Activated CD4-positive, alpha-beta T cell treated with anti-CD3 and anti-CD28 coated beads, Interleukin-2, amount 50 U/mL, for 16 hours (primary cell): Measurements from ENCODE around the gene ADCY9.

Experiments
- DNase-seq: peaks from one replicate; pipeline ENCODE4 v3.0.0-alpha.2; 2020

Gene ADCY9

DNA sequence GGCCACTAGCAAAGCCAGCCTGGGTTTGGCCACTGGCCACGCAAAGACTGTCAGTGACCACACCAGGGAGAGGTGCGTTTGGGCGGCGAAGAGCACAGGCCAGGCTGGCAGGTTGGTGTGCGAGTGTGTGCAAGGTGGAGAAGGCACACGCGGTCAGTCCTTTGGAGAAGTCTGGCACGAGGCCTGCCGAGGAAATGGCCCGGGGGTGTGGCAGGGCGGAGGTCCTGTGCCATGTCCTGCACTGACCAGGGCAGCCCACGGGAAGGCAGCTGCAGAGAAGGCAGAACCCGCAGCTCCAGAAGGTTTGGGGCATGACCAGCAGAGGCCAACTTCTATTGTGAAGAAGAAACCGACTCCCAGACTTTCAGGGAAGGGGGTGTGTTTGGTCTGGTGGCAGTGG lies 90.8 kb downstream of the ADCY9 start:
- DNase-seq, result no peak

DNA sequence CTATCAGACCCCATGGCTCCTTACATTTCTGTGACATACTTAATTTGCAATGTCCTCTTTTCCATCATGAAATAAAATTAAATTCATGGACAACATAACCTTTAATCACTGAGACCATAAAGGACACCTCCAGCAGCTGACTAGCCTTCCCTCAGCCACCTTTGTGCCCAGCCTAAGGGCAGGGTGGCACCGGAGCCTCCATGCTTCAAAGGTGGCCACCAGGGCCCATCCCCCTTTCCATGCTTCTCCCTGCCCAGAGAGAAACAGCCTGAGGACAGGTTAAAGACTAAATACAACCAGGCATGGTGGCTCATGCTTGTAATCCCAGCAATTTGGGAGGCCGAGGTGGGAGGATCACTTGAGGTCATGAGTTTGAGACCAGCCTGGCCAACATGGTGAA lies 94.3 kb downstream of the ADCY9 start:
- DNase-seq, result no peak

- DNase-seq, result no peak
These were observed 95.0 kb downstream of the ADCY9 start for GRCh38 chr16:4021070-4021779.

DNA sequence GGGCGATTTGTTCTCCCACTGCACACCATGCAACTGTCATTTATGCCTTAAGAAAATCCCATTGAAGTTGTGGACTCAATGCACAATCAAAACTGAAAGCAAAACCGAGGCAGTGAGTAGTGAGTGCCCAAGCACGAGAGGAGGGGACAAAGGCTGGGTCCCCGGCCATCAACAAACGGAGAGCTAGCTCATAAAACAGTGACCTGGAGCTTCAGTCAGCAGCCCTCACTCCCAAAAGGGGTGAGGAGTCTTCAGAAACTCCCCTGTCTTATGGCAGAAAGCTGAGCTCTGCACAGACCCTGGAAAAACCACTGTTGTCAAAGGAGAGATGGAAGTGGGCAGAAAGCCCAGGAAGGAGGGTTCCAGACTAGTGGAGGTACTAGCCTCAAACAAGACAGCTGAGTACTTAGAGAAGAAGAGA lies 96.9 kb downstream of the ADCY9 start:
- no peak for DNase-seq

GRCh38 chr16:4018391-4018790 lies 97.9 kb downstream of the ADCY9 start:
- DNase-seq, result no peak

GRCh38 chr16:4017807-4018206 lies 98.4 kb downstream of the ADCY9 start:
- no peak for DNase-seq

GRCh38 chr16:4016658-4017057 lies 99.6 kb downstream of the ADCY9 start:
- no peak for DNase-seq

GRCh38 chr16:4016005-4016352 lies 100.3 kb downstream of the ADCY9 start:
- DNase-seq, result no peak

DNA sequence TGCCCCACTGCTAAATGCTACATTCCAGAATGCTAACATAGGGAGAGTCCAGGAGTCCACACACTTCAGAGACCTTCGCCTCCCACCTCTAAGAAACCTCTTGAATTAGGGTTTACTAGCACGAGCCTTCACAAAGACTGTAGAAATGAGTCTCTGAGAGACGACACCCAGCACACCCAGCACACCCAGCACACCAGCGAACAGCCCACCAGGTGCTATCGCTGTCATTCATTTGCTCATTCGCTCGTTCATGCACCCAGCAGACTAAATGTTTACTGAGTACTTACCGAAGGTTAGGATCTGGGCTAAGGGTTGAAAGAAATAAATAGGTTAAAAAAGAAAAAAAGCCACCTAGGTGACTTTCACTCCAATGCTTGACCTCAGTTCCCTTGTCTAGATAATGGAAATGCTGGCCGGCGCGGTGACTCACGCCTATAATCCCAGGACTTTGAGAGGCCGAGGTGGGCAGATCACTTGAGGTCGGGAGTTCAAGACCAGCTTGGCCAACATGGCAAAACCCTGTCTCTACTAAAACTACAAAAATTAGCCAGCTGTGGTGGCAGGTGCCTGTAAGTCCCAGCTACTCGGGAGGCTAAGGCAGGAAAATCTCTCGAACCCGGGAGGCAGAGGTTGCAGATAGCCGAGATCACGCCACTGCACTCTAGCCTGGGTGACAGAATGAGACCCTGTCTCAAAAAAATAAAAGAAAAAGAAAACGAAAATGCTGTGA lies 100.8 kb downstream of the ADCY9 start:
- DNase-seq, result no peak

- DNase-seq, result no peak
These were observed 104.2 kb downstream of the ADCY9 start for GRCh38 chr16:4011940-4012629.

DNA sequence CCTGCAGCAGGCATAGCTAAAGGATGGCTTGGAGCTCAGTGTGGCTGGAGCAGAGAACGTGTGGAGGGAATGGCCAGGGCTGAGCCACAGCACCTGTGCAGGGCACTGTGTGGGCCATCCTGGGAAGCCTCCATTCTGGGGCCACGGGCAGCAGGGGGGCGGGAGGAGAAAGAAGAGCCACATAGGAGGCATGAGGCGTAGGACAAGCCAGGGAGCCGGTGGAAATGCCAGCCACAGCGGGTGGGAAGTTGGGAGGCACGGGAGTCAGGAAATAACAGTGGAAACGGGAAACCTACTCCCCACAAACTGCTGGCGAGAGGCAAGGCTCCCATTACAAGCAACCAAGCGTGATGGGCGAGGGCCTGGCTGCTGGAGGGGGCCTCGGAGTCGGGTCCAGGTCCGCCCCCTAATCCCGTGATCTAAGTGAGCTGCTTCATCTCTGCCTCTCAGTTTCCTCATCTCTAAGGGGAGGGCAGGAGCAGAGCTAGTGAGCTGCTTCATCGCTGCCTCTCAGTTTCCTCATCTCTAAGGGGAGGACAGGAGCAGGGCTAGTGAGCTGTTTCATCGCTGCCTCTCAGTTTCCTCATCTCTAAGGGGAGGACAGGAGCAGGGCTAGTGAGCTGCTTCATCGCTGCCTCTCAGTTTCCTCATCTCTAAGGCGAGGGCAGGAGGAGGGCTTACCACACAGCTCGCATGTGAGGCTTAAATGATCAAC lies 104.9 kb downstream of the ADCY9 start:
- no peak for DNase-seq

GRCh38 chr16:4010225-4011158 lies 105.8 kb downstream of the ADCY9 start:
- DNase-seq, result no peak

DNA sequence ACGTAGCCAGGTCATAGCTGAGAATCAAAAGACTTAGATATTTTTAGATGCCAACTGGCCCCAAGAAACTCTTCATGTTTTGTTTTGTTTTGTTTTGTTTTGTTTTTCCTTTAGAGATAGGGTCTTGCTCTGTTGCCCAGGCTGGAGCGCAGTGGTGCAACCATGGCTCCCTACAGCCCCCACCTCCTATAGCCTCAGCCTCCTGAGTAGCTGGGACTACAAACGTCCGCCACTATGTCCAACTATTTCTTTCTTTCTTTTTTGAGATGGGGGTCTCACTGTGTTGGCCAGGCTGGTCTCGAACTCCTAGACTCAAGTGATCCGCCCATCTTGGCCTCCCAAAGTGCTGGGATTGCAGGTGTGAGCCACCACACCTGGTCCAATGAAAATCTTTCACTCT lies 107.1 kb downstream of the ADCY9 start:
- no peak for DNase-seq

DNA sequence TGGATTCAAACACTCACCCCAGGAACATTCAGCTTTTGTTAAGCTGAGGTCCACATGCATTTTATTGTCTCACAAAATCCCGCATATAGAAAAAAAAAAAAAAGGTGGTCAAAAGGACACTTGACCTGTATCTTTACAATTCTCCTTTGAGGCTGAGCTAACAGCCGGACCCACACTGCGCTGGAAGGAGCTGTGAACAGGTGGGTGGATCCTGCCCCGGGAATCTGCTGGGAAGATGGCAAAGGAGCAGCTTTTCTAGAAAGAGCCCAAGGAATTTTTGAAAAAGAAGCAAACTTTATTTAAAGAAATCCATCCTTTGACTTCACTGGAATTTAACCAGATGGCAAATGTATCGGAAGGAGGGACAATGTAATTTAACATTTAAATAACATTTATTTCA lies 108.1 kb downstream of the ADCY9 start:
- no peak for DNase-seq

- DNase-seq, result no peak
These were observed 109.7 kb downstream of the ADCY9 start for GRCh38 chr16:4006397-4006999.

DNA sequence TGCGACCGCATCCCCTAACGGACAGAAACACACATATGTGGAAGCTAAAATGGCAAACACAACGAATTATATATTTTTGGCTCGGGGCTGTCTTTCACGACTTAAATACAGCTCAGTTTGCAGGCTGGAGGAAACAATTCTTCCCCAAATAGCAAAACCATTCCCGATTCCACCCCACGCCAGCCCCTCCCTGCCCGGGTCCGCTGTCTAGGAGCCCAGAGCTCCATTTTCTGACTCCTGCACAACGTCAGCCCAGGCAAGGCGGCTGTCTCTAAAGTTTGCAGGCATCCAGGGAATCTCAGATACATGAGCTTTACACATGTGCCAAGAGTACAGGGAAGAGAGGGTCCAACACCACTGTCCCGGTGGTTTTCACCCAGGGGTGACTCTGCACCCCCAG lies 110.5 kb downstream of the ADCY9 start:
- DNase-seq, result no peak

- DNase-seq, result no peak
These were observed 111.0 kb downstream of the ADCY9 start for GRCh38 chr16:4005281-4005680.

DNA sequence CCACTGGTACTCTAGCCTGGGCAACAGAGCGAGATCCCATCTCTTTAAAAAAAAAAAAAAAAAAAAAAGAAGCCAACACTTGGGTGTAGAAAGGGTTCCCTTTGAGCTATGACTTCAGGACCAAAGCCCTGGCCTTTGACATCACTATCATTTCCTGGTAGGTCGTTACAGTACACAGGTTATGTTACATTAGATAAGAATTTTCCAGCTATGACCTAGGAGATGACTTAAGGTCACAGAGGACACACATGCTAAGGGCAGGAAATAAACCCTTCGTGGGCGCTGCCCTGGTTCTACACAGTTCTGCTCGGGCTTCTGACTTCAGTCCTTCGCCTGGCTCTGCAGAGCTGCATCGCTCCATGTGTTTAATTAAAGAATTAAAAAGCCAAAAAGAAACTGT lies 112.0 kb downstream of the ADCY9 start:
- DNase-seq, result no peak

- no peak for DNase-seq
These were observed 112.7 kb downstream of the ADCY9 start for GRCh38 chr16:4003576-4003975.

- no peak for DNase-seq
These were observed 113.1 kb downstream of the ADCY9 start for GRCh38 chr16:4003166-4003565.

GRCh38 chr16:4002121-4002520 lies 114.1 kb downstream of the ADCY9 start:
- DNase-seq, result no peak
